CD4-positive, alpha-beta T cell treated with Interleukin-15 for 4 hours (primary cell): ENCODE data around the gene MORN3.
"Not testable (repeated sequence)": the region's sequence is repeated elsewhere in the genome, so short reads cannot be mapped to it uniquely, and the experiment has no call there.

Experiments
- DNase-seq: peaks from one replicate; pipeline ENCODE4 v3.0.0-alpha.2; 2020; ENCODE audit warnings: low spot score

Gene MORN3, protein sequence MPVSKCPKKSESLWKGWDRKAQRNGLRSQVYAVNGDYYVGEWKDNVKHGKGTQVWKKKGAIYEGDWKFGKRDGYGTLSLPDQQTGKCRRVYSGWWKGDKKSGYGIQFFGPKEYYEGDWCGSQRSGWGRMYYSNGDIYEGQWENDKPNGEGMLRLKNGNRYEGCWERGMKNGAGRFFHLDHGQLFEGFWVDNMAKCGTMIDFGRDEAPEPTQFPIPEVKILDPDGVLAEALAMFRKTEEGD

DNA sequence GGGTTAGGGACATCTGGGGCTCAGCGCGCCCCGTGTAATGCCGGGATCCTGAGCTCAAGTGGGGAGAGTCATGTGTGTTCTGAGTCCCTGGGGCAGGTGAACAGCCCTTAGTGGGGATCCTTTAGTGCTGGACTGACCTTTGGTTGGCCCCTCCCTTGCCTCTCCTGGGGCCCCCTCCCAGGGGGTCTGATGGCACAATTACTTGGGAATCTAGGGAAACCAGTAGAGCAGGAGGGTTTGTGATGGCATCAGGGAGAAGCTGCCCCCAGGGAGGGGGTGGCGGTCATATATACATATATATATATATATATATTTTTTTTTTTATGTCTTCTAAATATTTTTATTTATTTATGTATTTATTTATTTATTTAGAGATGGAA is at the start of gene MORN3:
TSS of gene MORN3 (minus strand) at position 134 of the 380 bp plus-strand sequence. CDS start 171 bp downstream, outside the sequence.
- DNase-seq: no peak

- no peak for DNase-seq
These were observed 49.3 kb upstream of the MORN3 start for GRCh38 chr12:121718653-121719239.

GRCh38 chr12:121717041-121717699 is 47.7 kb upstream of the MORN3 start:
- no peak for DNase-seq

DNA sequence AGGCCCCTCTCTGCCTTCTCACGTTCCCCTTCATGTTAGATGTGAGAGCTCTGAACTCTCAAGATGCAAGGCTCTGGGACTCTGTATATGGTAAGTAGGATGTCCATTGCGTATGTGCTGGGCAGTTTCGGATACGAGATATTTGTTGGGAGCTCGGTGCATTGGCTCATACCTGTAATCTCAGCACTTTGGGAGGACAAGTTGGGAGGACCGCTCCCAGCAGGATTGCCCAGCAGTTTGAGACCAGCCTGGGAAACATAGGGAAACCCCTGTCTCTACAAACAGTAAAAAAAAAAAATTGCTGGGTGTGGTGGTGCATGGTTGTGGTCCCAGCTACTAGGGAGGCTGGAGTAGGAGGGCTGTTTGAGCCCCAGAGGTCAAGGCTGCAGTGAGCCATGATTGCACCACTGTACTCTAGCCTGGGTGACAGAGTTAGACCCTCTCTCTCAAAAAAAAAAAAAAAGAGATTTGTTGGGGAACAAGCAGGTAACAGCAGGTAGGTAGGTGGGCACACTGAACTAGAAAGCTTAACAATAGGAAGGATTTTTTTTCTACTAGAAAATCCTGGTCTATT is 46.5 kb upstream of the MORN3 start:
- DNase-seq: no peak

DNA sequence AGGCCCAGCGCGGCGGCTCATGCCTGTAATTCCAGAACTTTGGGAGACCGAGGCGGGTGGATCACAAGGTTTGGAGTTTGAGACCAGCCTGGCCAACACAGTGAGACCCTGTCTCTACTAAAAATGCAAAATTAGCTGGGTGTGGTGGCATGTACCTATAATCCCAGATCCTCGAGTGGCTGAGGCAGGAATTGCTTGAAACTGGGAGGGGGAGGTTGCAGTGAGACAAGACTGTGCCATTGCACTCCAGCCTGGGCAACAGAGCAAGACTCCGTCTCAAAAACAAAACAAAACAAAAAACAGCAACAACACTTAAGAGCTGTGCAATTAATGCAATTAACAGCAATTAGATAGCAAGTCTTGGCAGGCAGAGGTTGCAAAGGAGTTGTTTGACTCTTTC is 45.6 kb upstream of the MORN3 start:
- not testable (repeated sequence) for DNase-seq

GRCh38 chr12:121713793-121714192 is 44.3 kb upstream of the MORN3 start:
- no peak for DNase-seq

DNA sequence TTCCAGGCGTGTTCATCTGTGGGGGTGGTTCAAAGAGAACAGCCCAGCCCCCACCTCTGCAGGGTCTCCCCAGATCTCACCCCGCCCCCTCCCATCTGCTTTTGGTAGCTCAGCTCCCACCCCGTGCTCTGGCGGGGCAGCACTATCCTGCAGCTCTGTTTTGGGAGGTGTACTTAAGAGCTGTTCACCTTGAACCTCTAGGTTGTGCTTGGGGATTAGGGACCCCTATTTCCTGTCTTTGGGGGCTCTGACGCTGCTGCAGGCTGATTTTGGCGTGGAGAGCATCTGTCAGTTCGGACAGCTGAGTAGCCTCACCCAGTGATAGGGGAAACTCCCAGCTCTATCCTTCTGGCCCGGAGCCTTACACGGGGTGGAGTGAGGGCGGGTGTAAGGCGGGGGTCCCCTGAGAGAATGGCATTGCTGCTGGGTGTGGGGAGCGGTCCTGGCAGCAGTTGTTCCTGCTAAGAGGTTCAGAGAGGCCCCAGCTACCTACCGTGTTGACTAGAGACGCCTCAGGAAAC is 43.9 kb upstream of the MORN3 start:
- no peak for DNase-seq

GRCh38 chr12:121712461-121713256 is 43.2 kb upstream of the MORN3 start, which contains the start of gene TMEM120B:
TMEM120B (plus strand) TSS chr12:121712752; CDS start chr12:121712896, 144 bp downstream.
- DNase-seq: peak; percentile 82

GRCh38 chr12:121712190-121712460 is 42.7 kb upstream of the MORN3 start:
- peak; percentile 13 for DNase-seq

DNA sequence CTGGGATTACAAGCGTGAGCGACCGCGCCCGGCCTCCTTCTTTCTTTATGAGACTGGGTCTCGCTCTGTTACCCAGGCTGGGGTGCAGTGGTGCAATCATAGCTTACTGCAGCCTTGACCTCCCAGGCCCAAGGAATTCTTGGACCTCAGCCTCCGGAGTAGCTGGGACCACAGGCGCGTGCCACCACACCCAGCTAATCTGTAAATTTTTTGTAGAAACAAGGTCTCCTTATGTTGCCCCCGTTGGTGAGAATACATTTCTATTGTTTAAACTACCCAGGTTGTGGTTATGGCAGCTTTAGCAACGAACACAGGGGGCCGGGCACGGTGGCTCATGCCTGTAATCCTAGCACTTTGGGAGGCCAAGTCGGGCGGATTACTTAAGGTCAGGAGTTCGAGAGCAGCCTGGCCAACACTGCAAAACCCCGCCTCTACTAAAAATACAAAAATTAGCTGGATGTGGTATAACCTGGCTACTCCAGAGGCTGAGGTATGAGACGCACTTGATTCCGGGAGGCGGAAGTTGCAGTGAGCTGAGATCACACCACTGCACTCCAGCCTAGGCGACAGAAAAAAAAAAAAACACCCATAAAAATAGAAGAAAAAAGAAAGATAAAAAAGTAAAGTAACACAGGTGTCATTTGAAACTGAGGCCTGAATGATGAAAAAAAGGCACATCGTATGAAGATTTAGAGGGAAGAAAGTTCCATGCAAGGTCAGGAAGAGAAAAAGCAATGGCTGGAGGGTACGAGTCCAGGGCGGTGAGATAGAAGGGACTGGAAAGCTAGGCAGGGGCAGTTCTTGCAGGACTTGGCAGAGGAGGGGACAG is 42.1 kb upstream of the MORN3 start:
- DNase-seq: peak; percentile 17

GRCh38 chr12:121709478-121709961 is 40.1 kb upstream of the MORN3 start:
- no peak for DNase-seq

- DNase-seq: not testable (repeated sequence)
These were observed 39.6 kb upstream of the MORN3 start for GRCh38 chr12:121709064-121709424.

- DNase-seq: no peak
These were observed 39.0 kb upstream of the MORN3 start for GRCh38 chr12:121708313-121709063.

- DNase-seq: no peak
These were observed 36.1 kb upstream of the MORN3 start for GRCh38 chr12:121705514-121705913.

GRCh38 chr12:121702944-121703343 is 33.5 kb upstream of the MORN3 start:
- DNase-seq: no peak

DNA sequence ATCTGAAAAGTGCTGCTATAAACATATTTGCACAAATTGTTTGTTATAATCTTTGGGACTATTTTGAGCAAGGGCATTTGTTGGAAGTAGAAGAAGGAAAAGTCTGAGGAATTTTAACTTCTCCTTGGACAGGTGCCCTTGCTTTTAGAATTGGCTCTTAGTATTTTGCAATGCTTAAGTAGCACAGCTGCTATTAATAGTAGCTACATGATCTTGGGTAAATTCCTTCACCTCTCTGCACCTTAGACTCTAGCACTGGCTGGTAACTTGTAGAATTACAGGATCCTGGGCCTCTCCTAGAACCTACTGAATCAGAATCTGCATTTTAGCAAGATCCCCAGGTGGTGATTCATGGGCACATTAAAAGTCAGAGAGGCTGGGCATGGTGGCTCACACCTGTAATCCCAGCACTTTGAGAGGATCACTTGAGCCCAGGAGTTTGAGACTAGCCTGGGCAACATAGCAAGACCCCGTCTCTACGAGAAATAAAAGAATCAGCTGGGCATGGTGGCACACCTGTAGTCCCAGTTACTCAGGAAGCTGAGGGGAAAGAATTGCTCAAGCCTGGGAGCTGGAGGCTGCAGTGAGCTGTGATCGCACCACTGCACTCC is 32.3 kb upstream of the MORN3 start:
- no peak for DNase-seq

DNA sequence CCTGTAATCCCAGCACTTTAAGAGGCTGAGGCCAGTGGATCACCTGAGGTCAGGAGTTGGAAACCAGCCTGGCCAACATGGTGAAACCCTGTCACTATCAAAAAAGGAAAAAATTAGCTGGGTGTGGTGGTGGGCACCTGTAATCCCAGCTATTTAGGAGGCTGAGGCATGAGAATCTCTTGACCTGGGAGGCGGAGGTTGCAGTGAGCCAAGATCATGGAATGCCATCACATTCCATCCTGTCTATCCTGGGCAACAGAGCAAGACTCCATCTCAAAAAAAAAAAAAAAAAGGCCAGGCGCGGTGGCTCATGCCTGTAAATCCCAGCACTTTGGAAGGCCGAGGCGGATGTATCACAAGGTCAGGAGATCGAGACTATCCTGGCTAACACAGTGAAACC is 28.4 kb upstream of the MORN3 start:
- not testable (repeated sequence) for DNase-seq

- peak; percentile 73 for DNase-seq
These were observed 27.7 kb upstream of the MORN3 start for GRCh38 chr12:121697093-121697698.

- no peak for DNase-seq
These were observed 23.8 kb upstream of the MORN3 start for GRCh38 chr12:121693155-121693687.
